ENCODE results near the gene ABCF2.

ABCF2 gene

GRCh38 chr7:151250181-151251132 is 23.5 kb upstream of the ABCF2 start:
- Mint-ChIP-seq H3K27ac (no peak overlapping the region), H3K36me3 (ENCODE audit: insufficient read depth) (peaks cover 4% of the 10 kb centered on the region), H3K4me3 (peak overlapping the region; percentile 70 to 80), H3K4me1 (ENCODE audit: low read depth in 2 of 2) (peaks cover 24 to 31% of the 10 kb centered on the region in 2 donors), H3K27me3 (peaks cover 75 to 95% of the 10 kb centered on the region in 2 donors), H3K9me3 (no peaks in the 10 kb centered on the region)
- ATAC-seq (replicated peaks) (no peak), DNase-seq (no peak)

- no peaks in the 10 kb centered on the region for H3K9me3 Mint-ChIP-seq
- DNase-seq, result no peak
- peaks cover 24 to 34% of the 10 kb centered on the region in 2 donors for H3K4me1 Mint-ChIP-seq (ENCODE audit: low read depth in 2 of 2)
- H3K27ac Mint-ChIP-seq, result no peak overlapping the region
- H3K4me3 Mint-ChIP-seq, result peak overlapping the region; percentile 79 to 80
- H3K27me3 Mint-ChIP-seq, result peaks cover 69 to 88% of the 10 kb centered on the region in 2 donors
- H3K36me3 Mint-ChIP-seq (ENCODE audit: insufficient read depth), result peaks cover 4% of the 10 kb centered on the region
- no peak for ATAC-seq (replicated peaks)
These were observed 22.7 kb upstream of the ABCF2 start for GRCh38 chr7:151249732-151250072.

- no peak for DNase-seq
- Mint-ChIP-seq H3K9me3 (no peaks in the 10 kb centered on the region), H3K4me1 (ENCODE audit: low read depth in 2 of 2) (peaks cover 24 to 37% of the 10 kb centered on the region in 2 donors), H3K27me3 (peaks cover 69 to 83% of the 10 kb centered on the region in 2 donors), H3K4me3 (peak overlapping the region; percentile 79 to 80), H3K27ac (no peak overlapping the region), H3K36me3 (ENCODE audit: insufficient read depth) (peaks cover 4% of the 10 kb centered on the region)
- peak; percentile 6 for ATAC-seq (replicated peaks)
These were observed 22.2 kb upstream of the ABCF2 start for GRCh38 chr7:151249034-151249731.

GRCh38 chr7:151248346-151249033 is 21.5 kb upstream of the ABCF2 start, which contains the start of gene SMARCD3:
TSS of gene SMARCD3 (minus strand) at chr7:151248694. CDS start at chr7:151248562, 132 bp downstream.
- H3K27me3 Mint-ChIP-seq, result peaks cover 66 to 76% of the 10 kb centered on the region in 2 donors
- H3K4me1 Mint-ChIP-seq (ENCODE audit: low read depth in 2 of 2), result peaks cover 30 to 44% of the 10 kb centered on the region in 2 donors
- peak within 1 kb of the TSS; percentile 79 to 80 for H3K4me3 Mint-ChIP-seq
- peaks cover 4% of the 10 kb centered on the region for H3K36me3 Mint-ChIP-seq (ENCODE audit: insufficient read depth)
- H3K27ac Mint-ChIP-seq, result peak within 1 kb of the TSS in 1 of 2 donors; percentile 54
- peak in 1 of 3 experiments; percentile 20 for DNase-seq
- peak; percentile 38 for ATAC-seq (replicated peaks)
- H3K9me3 Mint-ChIP-seq, result no peaks in the 10 kb centered on the region

GRCh38 chr7:151247611-151248345 is 20.8 kb upstream of the ABCF2 start:
- H3K27ac Mint-ChIP-seq, result peak overlapping the region in 1 of 2 donors; percentile 54
- peaks cover 60 to 69% of the 10 kb centered on the region in 2 donors for H3K27me3 Mint-ChIP-seq
- ATAC-seq (replicated peaks) (no peak), DNase-seq (no peak)
- H3K36me3 Mint-ChIP-seq (ENCODE audit: insufficient read depth), result peaks cover 8% of the 10 kb centered on the region
- H3K4me1 Mint-ChIP-seq (ENCODE audit: low read depth in 2 of 2), result peaks cover 36 to 49% of the 10 kb centered on the region in 2 donors
- H3K4me3 Mint-ChIP-seq, result peak overlapping the region; percentile 79 to 80
- H3K9me3 Mint-ChIP-seq, result no peaks in the 10 kb centered on the region

GRCh38 chr7:151246851-151247580 is 20.0 kb upstream of the ABCF2 start:
- H3K4me1 Mint-ChIP-seq (ENCODE audit: low read depth in 2 of 2), result peaks cover 36 to 45% of the 10 kb centered on the region in 2 donors

GRCh38 chr7:151246102-151246850 is 19.3 kb upstream of the ABCF2 start:
- Mint-ChIP-seq H3K27me3 (peaks cover 50 to 56% of the 10 kb centered on the region in 2 donors), H3K4me1 (ENCODE audit: low read depth in 2 of 2) (peaks cover 36 to 46% of the 10 kb centered on the region in 2 donors), H3K36me3 (ENCODE audit: insufficient read depth) (peaks cover 11% of the 10 kb centered on the region), H3K27ac (no peak overlapping the region), H3K4me3 (peak overlapping the region; percentile 75 to 80), H3K9me3 (no peaks in the 10 kb centered on the region)
- DNase-seq (no peak), ATAC-seq (replicated peaks) (no peak)

More at GRCh38 chr7:151246851-151247580, 20.0 kb upstream of the ABCF2 start:
- DNase-seq, result no peak
- Mint-ChIP-seq H3K27me3 (peaks cover 52 to 61% of the 10 kb centered on the region in 2 donors), H3K4me3 (peak overlapping the region; percentile 79 to 80), H3K9me3 (no peaks in the 10 kb centered on the region), H3K27ac (no peak overlapping the region), H3K36me3 (ENCODE audit: insufficient read depth) (peaks cover 8% of the 10 kb centered on the region)
- ATAC-seq (replicated peaks), result no peak

GRCh38 chr7:151245360-151246101 is 18.5 kb upstream of the ABCF2 start:
- Mint-ChIP-seq H3K9me3 (no peaks in the 10 kb centered on the region), H3K4me1 (ENCODE audit: low read depth in 2 of 2) (peaks cover 29 to 39% of the 10 kb centered on the region in 2 donors), H3K36me3 (ENCODE audit: insufficient read depth) (peaks cover 12% of the 10 kb centered on the region), H3K4me3 (peak overlapping the region; percentile 75 to 80), H3K27ac (no peak overlapping the region), H3K27me3 (peaks cover 43 to 48% of the 10 kb centered on the region in 2 donors)
- ATAC-seq (replicated peaks), result peak; percentile 72
- DNase-seq, result peak; percentile 59 to 76 (median 72)

GRCh38 chr7:151244841-151245346 is 17.9 kb upstream of the ABCF2 start:
- ATAC-seq (replicated peaks), result no peak

GRCh38 chr7:151244196-151244840 is 17.3 kb upstream of the ABCF2 start:
- Mint-ChIP-seq H3K36me3 (ENCODE audit: insufficient read depth) (peaks cover 12% of the 10 kb centered on the region), H3K27ac (peak overlapping the region in 1 of 2 donors; percentile 91), H3K9me3 (no peaks in the 10 kb centered on the region), H3K4me1 (ENCODE audit: low read depth in 2 of 2) (peaks cover 24 to 36% of the 10 kb centered on the region in 2 donors), H3K27me3 (peaks cover 32 to 36% of the 10 kb centered on the region in 2 donors), H3K4me3 (peak overlapping the region; percentile 75 to 78)
- DNase-seq, result peak; percentile 57 to 65 (median 64)
- ATAC-seq (replicated peaks), result peak; percentile 36

More at GRCh38 chr7:151244841-151245346, 17.9 kb upstream of the ABCF2 start:
- H3K4me3 Mint-ChIP-seq, result peak overlapping the region; percentile 75 to 78
- H3K9me3 Mint-ChIP-seq, result no peaks in the 10 kb centered on the region
- no peak for DNase-seq
- peaks cover 27 to 36% of the 10 kb centered on the region in 2 donors for H3K4me1 Mint-ChIP-seq (ENCODE audit: low read depth in 2 of 2)
- H3K27ac Mint-ChIP-seq, result no peak overlapping the region
- peaks cover 12% of the 10 kb centered on the region for H3K36me3 Mint-ChIP-seq (ENCODE audit: insufficient read depth)
- H3K27me3 Mint-ChIP-seq, result peaks cover 37 to 42% of the 10 kb centered on the region in 2 donors

Data from effector memory CD8-positive, alpha-beta T cell (primary cell).